Heart right ventricle (tissue), 16 donors: ENCODE results near the gene PCED1A. TPM values are rescaled to one million over a fixed set of nuclear protein-coding genes. Genes with fewer than 3 reads are reported as not detected.

Experiments used
- ATAC-seq, 8 donors: fragments of 200-7000 bp; cut with Tn5 transposase; one replicate each; pipeline ENCODE4 v1.9.1; 2020; ENCODE audit warnings: mild to moderate bottlenecking in 8 of 8, moderate library complexity in 8 of 8, moderate number of reproducible peaks in 1 of 8
- DNase-seq, 2 donors: peaks; one replicate each; pipeline ENCODE4 v3.0.0-alpha.2; 2020
- H3K27ac ChIP-seq, 10 donors: fragments of 200-600 bp; sonication (generic) in 2 of 10; one replicate each; pipeline versions ENCODE4 v1.5.0 to v1.8.0; 2020 to 2022; ENCODE audit warnings: mild to moderate bottlenecking in 3 of 10
- H3K27me3 ChIP-seq, 7 donors: fragments of 200-600 bp; one replicate each; pipeline ENCODE4 v1.8.0; 2021 to 2022; ENCODE audit warnings: mild to moderate bottlenecking in 2 of 7
- H3K36me3 ChIP-seq, 9 donors: fragments of 200-600 bp; sonication (generic) in 1 of 9; one replicate each; pipeline versions ENCODE4 v1.5.0 to v1.8.0; 2020 to 2022; ENCODE audit warnings: mild to moderate bottlenecking in 2 of 9
- H3K4me1 ChIP-seq, 9 donors: fragments of 200-600 bp; sonication (generic) in 1 of 9; one replicate each; pipeline versions ENCODE4 v1.5.0 to v1.8.0; 2020 to 2022; ENCODE audit warnings: mild to moderate bottlenecking in 4 of 9
- H3K4me3 ChIP-seq, 10 donors: fragments of 200-600 bp; sonication (generic) in 2 of 10; one replicate each; pipeline versions ENCODE4 v1.5.0 to v1.8.0; 2020 to 2022; ENCODE audit warnings: mild to moderate bottlenecking in 7 of 10, moderate library complexity in 2 of 10
- H3K9me3 ChIP-seq, 11 donors: fragments of 200-600 bp in 10 of 11; sonication (generic) in 2 of 11; one replicate each; pipeline versions ENCODE4 v1.5.0 to v1.8.0; 2013 to 2022; ENCODE audit warnings: mild to moderate bottlenecking in 2 of 11, control low read depth in 1 of 11, moderate library complexity in 1 of 11
- CTCF ChIP-seq, 9 donors: fragments of 200-600 bp; sonication (generic) in 2 of 9; IDR thresholded peaks; one replicate each; pipeline versions ENCODE4 v1.5.0 to v1.8.0; 2021 to 2022; ENCODE audit warnings: antibody characterized with exemption in 9 of 9, mild to moderate bottlenecking in 5 of 9, moderate library complexity in 1 of 9
- WGBS, 2 donors: extraction: QIAGEN DNeasy Blood & Tissue Kit; methylation state at CpG; one replicate each; pipeline ENCODE4 v1.1.7; 2013; ENCODE audit warnings: inconsistent platforms in 1 of 2; 5-methylcytosine and 5-hydroxymethylcytosine counted together
- intact Hi-C, 10 donors: fragments of 100-400 bp; cut with DNase I; formaldehyde crosslinking; loops; one replicate each; pipeline versions ENCODE4 v1.11.1 to v1.14.2; 2022
- polyA plus RNA-seq, 2 donors: library from polyadenylated mRNA; stranded (reverse); fragments of 200-250 nt; gene quantifications; one replicate each; pipeline ENCODE4 v1.2.3, GENCODE V29; 2013
- total RNA-seq, 10 donors: library from RNA; stranded (reverse); fragmentation: NEBNext Ultra II Directional in 3 of 10; extraction: Animal tissue kit (Norgen Biotek cat#: 25700) in 3 of 10; gene quantifications; one replicate each; pipeline versions ENCODE4 v1.2.1 to v1.2.4, GENCODE V29; 2021 to 2023
- donor health status: Arrhythmogenic right ventricular cardiomyopathy.
- donor health status: ischemic (EF 13 %, LVEDD 7.1; RV severe dilation, severe dysfunction).
- donor health status: healthy with polysubstance abuse.
- donor health status: DM: no; HTN: yes; CAD: no.
- donor health status: DM: no; HTN: no; CAD: no.
- donor health status: ischemic (EF 25% LVEDD 6.9; RV normal size, moderate dysfunction).
- donor health status: ischemic (EF 25% LVEDD 5.7; RV mildly dilated, moderate dysfunction).
- donor health status: healthy.
- donor health status: DM: yes; HTN: yes; CAD: no.
- donor health status: Ischemic cardiomyopathy.
- donor health status: ischemic (EF 35%, LVEDD 5.7; RV mildly dilated, moderate dysfunction).
- donor health status: nonischemic (EF 11% LVEDD 7.7; RV severe dilation, severe dysfunction).
- donor health status: DM: yes; HTN: yes; CAD: no.
- donor health status: PGD.
- donor health status: ischemic (EF 29% LVEDD 5.4; RV normal size, mild dysfunction).
- donor health status: nonischemic (EF 23%, LVEDD 6.1; RV moderate dilation, normal function).

Gene PCED1A
- total and polyA plus RNA-seq, 12 donors: 4.5 to 36.9 (median 8.2) TPM

GRCh38 chr20:2837221-2837960 is 3.1 kb downstream of the PCED1A start:
- 88 to 91% methylated on average over 6 of the region's 6 CpGs for WGBS, 2 donors
- Histone ChIP-seq H3K27me3 (no peaks in the 10 kb centered on the region), H3K4me1 (peaks cover 0 to 27% (median 18%) of the 10 kb centered on the region in 9 donors), H3K27ac (no peak overlapping the region), H3K36me3 (peaks cover 0 to 34% (median 0%) of the 10 kb centered on the region in 9 donors), H3K9me3 (no peaks in the 10 kb centered on the region), H3K4me3 (no peak overlapping the region)
- TF ChIP-seq CTCF (IDR thresholded peaks at IDR 0.05): no peak
- intact Hi-C loops: loop anchor here in 1 of 10 donors (5.0 kb wide), 1 partner anchor 75 kb away; no protein-coding TSS in a partner anchor
- DNase-seq: no peak
- ATAC-seq: no peak

GRCh38 chr20:2836035-2836434 is 4.4 kb downstream of the PCED1A start:
- peaks cover 0 to 28% (median 7%) of the 10 kb centered on the region in 9 donors for H3K4me1 ChIP-seq
- H3K27me3 ChIP-seq: no peaks in the 10 kb centered on the region
- no peaks in the 10 kb centered on the region for H3K9me3 ChIP-seq
- intact Hi-C loops: loop anchor here in 1 of 10 donors (5.0 kb wide), 1 partner anchor 74 kb away; no protein-coding TSS in a partner anchor
- no peak overlapping the region for H3K27ac ChIP-seq
- WGBS, 2 donors: 82 to 85% methylated on average over 5 of the region's 5 CpGs
- DNase-seq: no peak
- H3K4me3 ChIP-seq: no peak overlapping the region
- no peak for TF ChIP-seq CTCF (IDR thresholded peaks at IDR 0.05)
- H3K36me3 ChIP-seq: peaks cover 0 to 34% (median 0%) of the 10 kb centered on the region in 9 donors
- no peak for ATAC-seq

GRCh38 chr20:2835331-2835796 is 5.1 kb downstream of the PCED1A start:
- intact Hi-C loops: loop anchor here in 1 of 10 donors (5.0 kb wide), 1 partner anchor 73 kb away; no protein-coding TSS in a partner anchor
- ATAC-seq (no peak), DNase-seq (no peak)
- Histone ChIP-seq H3K27ac (no peak overlapping the region), H3K4me3 (no peak overlapping the region), H3K27me3 (peaks cover 0 to 4% (median 0%) of the 10 kb centered on the region in 7 donors), H3K36me3 (peaks cover 0 to 34% (median 0%) of the 10 kb centered on the region in 9 donors), H3K4me1 (peaks cover 0 to 28% (median 7%) of the 10 kb centered on the region in 9 donors), H3K9me3 (no peaks in the 10 kb centered on the region)
- WGBS, 2 donors: 90 to 94% methylated on average over 6 of the region's 6 CpGs
- TF ChIP-seq CTCF (IDR thresholded peaks at IDR 0.05): no peak

GRCh38 chr20:2834401-2835110 is 5.9 kb downstream of the PCED1A start:
- no peak for ATAC-seq
- intact Hi-C loops: loop anchor here in 1 of 10 donors (5.0 kb wide), 1 partner anchor 72 kb away; no protein-coding TSS in a partner anchor
- 92 to 95% methylated on average over 14 of the region's 14 CpGs for WGBS, 2 donors
- DNase-seq: no peak
- Histone ChIP-seq H3K4me3 (no peak overlapping the region), H3K27me3 (peaks cover 0 to 13% (median 0%) of the 10 kb centered on the region in 7 donors), H3K27ac (no peak overlapping the region), H3K36me3 (peaks cover 0 to 34% (median 0%) of the 10 kb centered on the region in 9 donors), H3K9me3 (no peaks in the 10 kb centered on the region), H3K4me1 (peaks cover 0 to 21% (median 1%) of the 10 kb centered on the region in 9 donors)
- no peak for TF ChIP-seq CTCF (IDR thresholded peaks at IDR 0.05)
